HepG2 (cell line): ENCODE results near the gene MMP25. TPM values are rescaled to one million over a fixed set of nuclear protein-coding genes. Genes with fewer than 3 reads are reported as not detected.

ENCODE experiments used
- ATAC-seq: fragments of 200-7000 bp; cut with Tn5 transposase; 3 replicates; pipeline ENCODE4 v1.9.1; 2020; ENCODE audit warnings: mild to moderate bottlenecking, moderate library complexity
- BruUV-seq: library from RNA; stranded (reverse); fragments of 400-500 nt; replicated peaks from 2 replicates; lab custom pipeline; 2021; lab: Mats Ljungman, UMichigan
- CTCF ChIA-PET: fragments of 300-600 bp; formaldehyde crosslinking; extraction: SDS; loops from one replicate; lab custom pipeline; 2021; ENCODE audit warnings: low total read pairs, inconsistent platforms, low intra/inter-chr PET ratio; lab: Yijun Ruan, JAX
- POLR2A ChIA-PET: fragments of 350-600 bp; sonication (Branson Sonifier 250); formaldehyde crosslinking; loops from one replicate; lab custom pipeline; 2020; ENCODE audit warnings: antibody characterized with exemption, inconsistent platforms; lab: Yijun Ruan, JAX
- DNase-seq: peaks from one replicate; pipeline ENCODE4 v3.0.0-alpha.2; 2015; ENCODE audit warnings: low spot score
- FAIRE-seq: peaks from 3 replicates; lab custom pipeline; 2011; peaks lifted over from hg19 to GRCh38; lab: Jason Lieb, UNC
- H2AFZ ChIP-seq: one replicate; pipeline ENCODE4 v1.6.1; 2011; ENCODE audit warnings: low read length, inconsistent platforms
- H3K27ac ChIP-seq: fragments of 300-600 bp; 3 replicates; pipeline ENCODE4 v1.8.0; 2011; ENCODE audit warnings: mixed run types, mild to moderate bottlenecking, mixed read lengths, low read length, inconsistent platforms; ENCODE audit not compliant: insufficient read depth; ENCODE audit errors: extremely low read length
- H3K27me3 ChIP-seq, 2 experiments: fragments of 200-600 bp in 1 of 2; 2 replicates in 1 of 2; 3 replicates in 1 of 2; pipeline versions ENCODE4 v1.6.0 to v1.8.0; 2011; ENCODE audit warnings: low read length in 2 of 2, mild to moderate bottlenecking in 2 of 2, moderate library complexity in 2 of 2, inconsistent platforms in 1 of 2; ENCODE audit not compliant: insufficient read depth in 2 of 2, control insufficient read depth in 1 of 2
- H3K36me3 ChIP-seq, 2 experiments: fragments of 200-600 bp in 1 of 2; replicated peaks in 1 of 2; 2 replicates in 1 of 2; 3 replicates in 1 of 2; pipeline versions ENCODE4 v1.5.1 to v1.8.0; 2011; ENCODE audit warnings: low read length in 2 of 2, inconsistent platforms in 1 of 2; ENCODE audit not compliant: insufficient read depth in 2 of 2, control insufficient read depth in 1 of 2
- H3K4me1 ChIP-seq: 2 replicates; pipeline ENCODE4 v1.5.1; 2012; ENCODE audit warnings: low read length, inconsistent platforms; ENCODE audit not compliant: insufficient read depth
- H3K4me2 ChIP-seq: 2 replicates; pipeline ENCODE4 v1.6.0; 2011; ENCODE audit warnings: low read depth, low read length, inconsistent platforms
- H3K4me3 ChIP-seq, 3 experiments: fragments of 200-600 bp in 1 of 3; sonication (generic), shearing (Covaris generic) in 1 of 3; replicated peaks in 1 of 3; 2 replicates each; pipeline ENCODE4 v1.5.1; 2011 to 2016; ENCODE audit warnings: low read length in 3 of 3, inconsistent platforms in 2 of 3, low read depth in 2 of 3, mild to moderate bottlenecking in 2 of 3, control low read depth in 1 of 3, mixed read lengths in 1 of 3; ENCODE audit not compliant: insufficient read depth in 1 of 3
- H3K79me2 ChIP-seq: one replicate; pipeline ENCODE4 v1.6.1; 2011; ENCODE audit warnings: low read length, inconsistent platforms; ENCODE audit not compliant: insufficient read depth
- H3K9ac ChIP-seq: 2 replicates; pipeline ENCODE4 v1.6.0; 2011; ENCODE audit warnings: mild to moderate bottlenecking, low read depth, low read length, inconsistent platforms; ENCODE audit not compliant: insufficient read depth
- H3K9me3 ChIP-seq: 2 replicates; pipeline ENCODE4 v1.5.1; 2012; ENCODE audit warnings: mild to moderate bottlenecking, low read length
- H4K20me1 ChIP-seq: 2 replicates; pipeline ENCODE4 v1.6.0; 2011; ENCODE audit warnings: inconsistent platforms, mild to moderate bottlenecking, low read length, moderate library complexity; ENCODE audit not compliant: insufficient read depth
- BORCS8-MEF2B ChIP-seq: sonication (generic); formaldehyde crosslinking; IDR thresholded peaks from 2 replicates; pipeline ENCODE4 v1.8.0; 2022; ENCODE audit warnings: mild to moderate bottlenecking, missing genetic modification reagents
- GTF3A ChIP-seq: sonication (generic); formaldehyde crosslinking; conservative IDR thresholded peaks from 2 replicates; pipeline ENCODE4 v1.4.0; 2020; ENCODE audit warnings: mild to moderate bottlenecking, missing genetic modification reagents
- PRMT3 ChIP-seq: sonication (generic); formaldehyde crosslinking; IDR thresholded peaks from 2 replicates; pipeline ENCODE4 v1.8.1; 2022; ENCODE audit warnings: low read depth, mild to moderate bottlenecking, moderate library complexity, missing genetic modification reagents, borderline replicate concordance
- ZFP36 ChIP-seq: fragments of 150-350 bp; IDR thresholded peaks from 2 replicates; pipeline ENCODE4 v1.6.1; 2018; ENCODE audit warnings: borderline replicate concordance, low read length, low read depth; ENCODE audit not compliant: partially characterized antibody
- ZFP36L1 ChIP-seq: sonication (generic); formaldehyde crosslinking; IDR thresholded peaks from 2 replicates; pipeline ENCODE4 v1.8.0; 2022; ENCODE audit warnings: mild to moderate bottlenecking, missing genetic modification reagents, moderate library complexity
- ZFP62 ChIP-seq: sonication (generic); formaldehyde crosslinking; IDR thresholded peaks from 2 replicates; pipeline ENCODE4 v1.4.0; 2020; ENCODE audit warnings: missing genetic modification reagents
- ZNF264 ChIP-seq: sonication (generic); formaldehyde crosslinking; IDR thresholded peaks from 2 replicates; pipeline ENCODE4 v1.4.0; 2020; ENCODE audit warnings: missing genetic modification reagents
- ZNF430 ChIP-seq: sonication (generic); formaldehyde crosslinking; IDR thresholded peaks from 2 replicates; pipeline ENCODE4 v1.9.0; 2021; ENCODE audit warnings: mild to moderate bottlenecking, missing genetic modification reagents
- ZNF432 ChIP-seq: sonication (generic); formaldehyde crosslinking; IDR thresholded peaks from 2 replicates; pipeline ENCODE4 v1.5.0; 2020; ENCODE audit warnings: missing genetic modification reagents, mild to moderate bottlenecking, borderline replicate concordance
- ZNF652 ChIP-seq: IDR thresholded peaks from 2 replicates; pipeline ENCODE4 v1.6.1; 2016; ENCODE audit warnings: low read depth, borderline replicate concordance
- ZNF788 ChIP-seq: sonication (generic); formaldehyde crosslinking; IDR thresholded peaks from 2 replicates; pipeline ENCODE4 v1.5.0; 2020; ENCODE audit warnings: mild to moderate bottlenecking, missing genetic modification reagents, borderline replicate concordance
- ZNF83 ChIP-seq: sonication (generic); formaldehyde crosslinking; IDR thresholded peaks from 2 replicates; pipeline ENCODE4 v1.4.0; 2020; ENCODE audit warnings: missing genetic modification reagents, mild to moderate bottlenecking, borderline replicate concordance
- WGBS: methylation state at CpG from one replicate; pipeline ENCODE4 v1.1.6; 2017; ENCODE audit warnings: low lambda C conversion rate; 5-methylcytosine and 5-hydroxymethylcytosine counted together
- in situ Hi-C: cut with HindIII; loops from 2 replicates; pipeline ENCODE4 v1.10.0; 2017; ENCODE audit warnings: low pct_unique_long_range_greater_than_20kb; ENCODE audit not compliant: extremely low pct_ligation_motif_present
- intact Hi-C: fragments of 100-400 bp; cut with micrococcal nuclease; formaldehyde crosslinking; loops from one replicate; pipeline ENCODE4 v1.10.0; 2022; ENCODE audit not compliant: unreplicated experiment
- polyA plus RNA-seq, 8 experiments: library from polyadenylated mRNA; depleted of rRNA in 3 of 8; stranded (reverse) in 7 of 8; unstranded in 1 of 8; fragments of >200 nt; fragmentation: Illumina TruSeq in 4 of 8; extraction: Trizol in 4 of 8; gene quantifications; 2 replicates each; pipeline versions ENCODE4 v1.2.1 to v1.2.3, GENCODE V29; 2011 to 2016; ENCODE audit warnings: low read depth in 4 of 8, missing spikeins in 1 of 8, mixed read lengths in 1 of 8; ENCODE audit not compliant: insufficient read depth in 1 of 8
- total RNA-seq, 5 experiments: library from RNA; depleted of rRNA; stranded (reverse); fragments of >200 nt; fragmentation: Illumina TruSeq; extraction: Trizol; gene quantifications; 2 replicates each; pipeline ENCODE4 v1.2.3, GENCODE V29; 2016; ENCODE audit warnings: low read depth in 1 of 5

MMP25 gene
- total and polyA plus RNA-seq, 2 of the 13 experiments (the other 11 are each of a cell fraction or from before 2014, with no cell fraction given), result 0.04 to 0.08 TPM

GRCh38 chr16:3032624-3033023, 13.7 kb upstream of the MMP25 start:
- Histone ChIP-seq H3K4me1 (peaks cover 30% of the 10 kb centered on the region), H3K79me2 (no peaks in the 10 kb centered on the region), H3K4me3 (no peak overlapping the region), H4K20me1 (no peaks in the 10 kb centered on the region), H3K36me3 (no peaks in the 10 kb centered on the region), H2AFZ (no peak overlapping the region), H3K4me2 (no peak overlapping the region), H3K9me3 (no peaks in the 10 kb centered on the region), H3K27me3 (peaks cover 15 to 84% of the 10 kb centered on the region in 2 experiments), H3K9ac (no peak overlapping the region), H3K27ac (no peak overlapping the region)
- intact Hi-C loops, result no loop called here
- TF ChIP-seq ZFP36 (no peak), ZNF430 (no peak), ZNF264 (CRISPR knock-in tag) (no peak), ZNF83 (CRISPR knock-in tag) (no peak), PRMT3 (CRISPR knock-in tag) (no peak)
- ATAC-seq (no peak), FAIRE-seq (no peak), DNase-seq (no peak)
- 20% methylated on average over 7 of the region's 7 CpGs for WGBS
- BruUV-seq, result no TSS peak
- in situ Hi-C loops, result no loop called here
- ChIA-PET POLR2A (interaction anchor here (1.1 kb wide), 1 partner anchor 9 kb away, joined by 3 read pairs; the partner anchor contains the start of genes HCFC1R1 and THOC6), CTCF (no interaction called here)

- ChIA-PET POLR2A (interaction anchor here (2.5 kb wide), 1 partner anchor 15 kb away, joined by 11 read pairs; the partner anchor contains the start of gene TNFRSF12A), CTCF (no interaction called here)
- no peak for ATAC-seq
- Histone ChIP-seq H3K79me2 (no peaks in the 10 kb centered on the region), H3K27me3 (peaks cover 19 to 86% of the 10 kb centered on the region in 2 experiments), H3K27ac (no peak overlapping the region), H2AFZ (no peak overlapping the region), H3K4me1 (peaks cover 21% of the 10 kb centered on the region), H3K36me3 (no peaks in the 10 kb centered on the region), H3K9me3 (no peaks in the 10 kb centered on the region), H3K4me3 (peak overlapping the region in 1 of 3 experiments; percentile 58; a peak in 1 of 6 replicates), H3K4me2 (peak overlapping the region; percentile 39; the same call in 1 of the 2 replicates), H3K9ac (no peak overlapping the region), H4K20me1 (no peaks in the 10 kb centered on the region)
- BruUV-seq, result no TSS peak
- no peak for FAIRE-seq
- intact Hi-C loops, result no loop called here
- TF ChIP-seq GTF3A (no peak), ZFP36L1 (CRISPR knock-in tag) (no peak), BORCS8-MEF2B (CRISPR knock-in tag) (no peak), ZNF788 (CRISPR knock-in tag) (no peak), ZFP62 (CRISPR knock-in tag) (no peak), ZNF432 (CRISPR knock-in tag) (no peak), ZNF652 (CRISPR knock-in tag) (peak; percentile 62)
- DNase-seq, result no peak
- 50% methylated on average over 18 of the region's 19 CpGs for WGBS
- in situ Hi-C loops, result no loop called here
Measured at GRCh38 chr16:3035289-3035971, 10.9 kb upstream of the MMP25 start.
